ES-I3 (cell line): ENCODE data around the gene PAX2.

Source experiments
- H3K36me3 ChIP-seq: 2 replicates; pipeline ENCODE4 v1.6.1; 2013; ENCODE audit warnings: mild to moderate bottlenecking, low read length, control low read depth, moderate library complexity; ENCODE audit not compliant: insufficient read depth
- H3K4me1 ChIP-seq: 2 replicates; pipeline ENCODE4 v1.6.1; 2013; ENCODE audit warnings: mild to moderate bottlenecking, control low read depth, low read length; ENCODE audit not compliant: insufficient read depth
- H3K9ac ChIP-seq: 2 replicates; pipeline ENCODE4 v1.6.1; 2013; ENCODE audit warnings: low read depth, mild to moderate bottlenecking, low read length, moderate library complexity
- H3K9me3 ChIP-seq: 2 replicates; pipeline ENCODE4 v1.6.1; 2013; ENCODE audit warnings: mild to moderate bottlenecking, low read length, moderate library complexity; ENCODE audit not compliant: control insufficient read depth, insufficient read depth

Gene PAX2

GRCh38 chr10:100739517-100740368 lies 5.6 kb upstream of the PAX2 start:
- Histone ChIP-seq H3K36me3 (no peaks in the 10 kb centered on the region), H3K9me3 (no peaks in the 10 kb centered on the region), H3K4me1 (peaks cover 14% of the 10 kb centered on the region), H3K9ac (peak overlapping the region; percentile 11; the same call in 1 of the 2 replicates)

GRCh38 chr10:100740476-100741377 lies 4.7 kb upstream of the PAX2 start:
- Histone ChIP-seq H3K9me3 (no peaks in the 10 kb centered on the region), H3K36me3 (no peaks in the 10 kb centered on the region), H3K9ac (peak overlapping the region; percentile 11; the same call in 1 of the 2 replicates), H3K4me1 (peaks cover 13% of the 10 kb centered on the region)

GRCh38 chr10:100741378-100742075 lies 3.9 kb upstream of the PAX2 start:
- Histone ChIP-seq H3K9ac (peak overlapping the region; percentile 12; the same call in 1 of the 2 replicates), H3K9me3 (no peaks in the 10 kb centered on the region), H3K4me1 (peaks cover 7% of the 10 kb centered on the region), H3K36me3 (no peaks in the 10 kb centered on the region)

- Histone ChIP-seq H3K36me3 (no peaks in the 10 kb centered on the region), H3K9ac (peak overlapping the region; percentile 12; the same call in 1 of the 2 replicates), H3K9me3 (no peaks in the 10 kb centered on the region), H3K4me1 (peaks cover 7% of the 10 kb centered on the region)
These were observed 3.2 kb upstream of the PAX2 start for GRCh38 chr10:100742076-100742771.

GRCh38 chr10:100742936-100743335 lies 2.4 kb upstream of the PAX2 start:
- no peaks in the 10 kb centered on the region for H3K36me3 ChIP-seq
- no peaks in the 10 kb centered on the region for H3K9me3 ChIP-seq
- H3K4me1 ChIP-seq, result peaks cover 7% of the 10 kb centered on the region
- no peak overlapping the region; the same call in 1 of the 2 replicates for H3K9ac ChIP-seq

GRCh38 chr10:100743626-100744135 lies 1.7 kb upstream of the PAX2 start:
- Histone ChIP-seq H3K9ac (peak overlapping the region; percentile 31; the same call in 1 of the 2 replicates), H3K4me1 (peaks cover 7% of the 10 kb centered on the region), H3K9me3 (no peaks in the 10 kb centered on the region), H3K36me3 (no peaks in the 10 kb centered on the region)

GRCh38 chr10:100744136-100744986 lies 1.0 kb upstream of the PAX2 start:
- peak overlapping the region; percentile 31; the same call in 1 of the 2 replicates for H3K9ac ChIP-seq
- H3K9me3 ChIP-seq, result no peaks in the 10 kb centered on the region
- peaks cover 7% of the 10 kb centered on the region for H3K4me1 ChIP-seq
- H3K36me3 ChIP-seq, result no peaks in the 10 kb centered on the region

- peaks cover 7% of the 10 kb centered on the region for H3K4me1 ChIP-seq
- peak overlapping the region; percentile 36; the same call in 1 of the 2 replicates for H3K9ac ChIP-seq
- no peaks in the 10 kb centered on the region for H3K36me3 ChIP-seq
- H3K9me3 ChIP-seq, result no peaks in the 10 kb centered on the region
These were observed 751 bp downstream of the PAX2 start for GRCh38 chr10:100745882-100746783.

- H3K4me1 ChIP-seq, result peaks cover 7% of the 10 kb centered on the region
- no peak overlapping the region for H3K9ac ChIP-seq
- no peaks in the 10 kb centered on the region for H3K36me3 ChIP-seq
- no peaks in the 10 kb centered on the region for H3K9me3 ChIP-seq
These were observed 1.5 kb downstream of the PAX2 start for GRCh38 chr10:100746784-100747455.

GRCh38 chr10:100747456-100748230 lies 2.3 kb downstream of the PAX2 start:
- no peaks in the 10 kb centered on the region for H3K9me3 ChIP-seq
- peaks cover 7% of the 10 kb centered on the region for H3K4me1 ChIP-seq
- no peaks in the 10 kb centered on the region for H3K36me3 ChIP-seq
- no peak overlapping the region; the same call in 1 of the 2 replicates for H3K9ac ChIP-seq
